Measurements from ENCODE around the gene LEPR.
A peak's percentile ranks its signal among the peaks of the same experiment; 100 is the strongest.
"Not testable (repeated sequence)": the region's sequence is repeated elsewhere in the genome, so short reads cannot be mapped to it uniquely, and the experiment has no call there.

Gene LEPR

GRCh38 chr1:65445837-65446236 lies 25.4 kb downstream of the LEPR start:
- in situ Hi-C loops (cut with MboI; ENCODE audit: low pct_unique_long_range_greater_than_20kb, low sequenced_read_pairs, unreplicated experiment) = no loop called here
- TF ChIP-seq CTCF (IDR thresholded peaks at IDR 0.05; ENCODE audit: extremely low read depth, insufficient read depth, missing control alignments) = no peak

GRCh38 chr1:65449214-65449823 lies 28.9 kb downstream of the LEPR start:
- DNase-seq (ENCODE audit: low spot score) = no peak
- in situ Hi-C loops (cut with MboI; ENCODE audit: low pct_unique_long_range_greater_than_20kb, low sequenced_read_pairs, unreplicated experiment) = no loop called here
- no peak for TF ChIP-seq CTCF (IDR thresholded peaks at IDR 0.05; ENCODE audit: extremely low read depth, insufficient read depth, missing control alignments)

More at GRCh38 chr1:65445837-65446236, 25.4 kb downstream of the LEPR start:
- DNase-seq (ENCODE audit: low spot score) = no peak

- DNase-seq (ENCODE audit: low spot score); in situ Hi-C loops (cut with MboI; ENCODE audit: low pct_unique_long_range_greater_than_20kb, low sequenced_read_pairs, unreplicated experiment): not testable (repeated sequence)
Observed at GRCh38 chr1:65455678-65456077, 35.2 kb downstream of the LEPR start.

- in situ Hi-C loops (cut with MboI; ENCODE audit: low pct_unique_long_range_greater_than_20kb, low sequenced_read_pairs, unreplicated experiment) = no loop called here
- TF ChIP-seq CTCF (IDR thresholded peaks at IDR 0.05; ENCODE audit: extremely low read depth, insufficient read depth, missing control alignments) = no peak
- no peak for DNase-seq (ENCODE audit: low spot score)
Observed at GRCh38 chr1:65456481-65456880, 36.0 kb downstream of the LEPR start.

GRCh38 chr1:65457868-65458267 lies 37.4 kb downstream of the LEPR start:
- no peak for TF ChIP-seq CTCF (IDR thresholded peaks at IDR 0.05; ENCODE audit: extremely low read depth, insufficient read depth, missing control alignments)
- DNase-seq (ENCODE audit: low spot score) = no peak
- in situ Hi-C loops (cut with MboI; ENCODE audit: low pct_unique_long_range_greater_than_20kb, low sequenced_read_pairs, unreplicated experiment) = no loop called here

GRCh38 chr1:65458730-65459396 lies 38.4 kb downstream of the LEPR start:
- TF ChIP-seq CTCF (IDR thresholded peaks at IDR 0.05; ENCODE audit: extremely low read depth, insufficient read depth, missing control alignments) = no peak
- no peak for DNase-seq (ENCODE audit: low spot score)
- in situ Hi-C loops (cut with MboI; ENCODE audit: low pct_unique_long_range_greater_than_20kb, low sequenced_read_pairs, unreplicated experiment) = no loop called here

GRCh38 chr1:65459397-65459768 lies 38.9 kb downstream of the LEPR start:
- in situ Hi-C loops (cut with MboI; ENCODE audit: low pct_unique_long_range_greater_than_20kb, low sequenced_read_pairs, unreplicated experiment) = no loop called here

GRCh38 chr1:65465837-65466236 lies 45.4 kb downstream of the LEPR start:
- DNase-seq (ENCODE audit: low spot score); in situ Hi-C loops (cut with MboI; ENCODE audit: low pct_unique_long_range_greater_than_20kb, low sequenced_read_pairs, unreplicated experiment): not testable (repeated sequence)

More at GRCh38 chr1:65459397-65459768, 38.9 kb downstream of the LEPR start:
- peak; percentile 56 for TF ChIP-seq CTCF (IDR thresholded peaks at IDR 0.05; ENCODE audit: extremely low read depth, insufficient read depth, missing control alignments)
- DNase-seq (ENCODE audit: low spot score) = peak; percentile 50

All from GM13977 (cell line).